D721Med (cell line): Measurements from ENCODE around the gene MYCBP.
"Not testable (repeated sequence)": the region's sequence is repeated elsewhere in the genome, so short reads cannot be mapped to it uniquely, and the experiment has no call there.

Source experiments
- DNase-seq: peaks from one replicate; pipeline ENCODE4 v3.0.0; 2011; ENCODE audit warnings: low spot score; ENCODE audit not compliant: insufficient read length
- FAIRE-seq: peaks from 2 replicates; lab custom pipeline; 2011; peaks lifted over from hg19 to GRCh38; lab: Jason Lieb, UNC
- CTCF ChIP-seq: IDR thresholded peaks from 2 replicates; pipeline ENCODE4 v1.5.1; 2012; ENCODE audit warnings: mild to moderate bottlenecking, control low read depth; ENCODE audit not compliant: insufficient read depth; ENCODE audit errors: missing control alignments

Gene MYCBP

GRCh38 chr1:38873027-38873969 is at the start of gene MYCBP:
TSS of gene MYCBP (minus strand) at chr1:38873348. CDS start at chr1:38873305, 43 bp downstream.
- FAIRE-seq (no peak), DNase-seq (peak; percentile 95)
- no peak for TF ChIP-seq CTCF

GRCh38 chr1:38919130-38919529 is 46.0 kb upstream of the MYCBP start:
- FAIRE-seq (no peak), DNase-seq (no peak)
- TF ChIP-seq CTCF = peak; percentile 27

DNA sequence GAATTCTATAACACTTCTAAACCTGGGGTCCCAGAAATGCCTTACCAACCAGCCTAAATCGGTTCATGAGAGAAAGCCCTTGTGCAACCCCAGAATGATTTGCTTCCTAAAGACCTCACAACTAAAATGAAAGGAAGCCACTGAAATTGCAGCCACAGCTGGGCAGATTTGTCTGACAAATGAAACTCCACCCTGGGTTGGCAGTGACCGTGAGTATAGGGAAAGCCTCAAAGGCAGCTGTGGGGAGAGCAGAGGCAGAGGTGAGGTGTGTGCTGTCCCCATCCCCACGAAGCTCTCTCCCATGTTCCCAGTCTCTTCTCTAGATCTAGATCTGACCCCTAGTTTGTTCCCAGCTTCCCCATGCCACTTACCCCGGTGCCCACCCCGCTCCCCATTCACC is 45.4 kb upstream of the MYCBP start:
- TF ChIP-seq CTCF = no peak
- DNase-seq (no peak), FAIRE-seq (no peak)

GRCh38 chr1:38917772-38918171 is 44.6 kb upstream of the MYCBP start:
- no peak for FAIRE-seq
- DNase-seq = no peak
- TF ChIP-seq CTCF = no peak

DNA sequence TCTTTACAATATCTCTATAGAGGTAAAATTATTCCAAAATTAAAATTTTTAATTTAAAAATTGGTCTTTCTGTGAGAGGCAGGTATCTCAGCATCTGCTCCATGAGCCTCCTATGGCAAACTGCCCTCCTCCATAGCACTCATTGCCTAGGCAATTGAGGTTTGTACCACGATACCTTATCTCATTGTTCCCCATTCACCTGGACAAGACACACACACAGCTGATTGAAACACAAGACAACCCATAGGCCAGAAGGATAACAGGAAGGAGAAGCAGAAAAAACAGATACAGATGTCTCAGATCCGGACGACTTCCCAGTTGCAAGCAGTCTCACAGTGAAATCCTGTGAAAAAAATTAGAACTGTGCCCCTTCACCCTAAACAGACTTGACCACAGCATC is 44.2 kb upstream of the MYCBP start:
- FAIRE-seq = no peak
- DNase-seq = no peak
- TF ChIP-seq CTCF = no peak

DNA sequence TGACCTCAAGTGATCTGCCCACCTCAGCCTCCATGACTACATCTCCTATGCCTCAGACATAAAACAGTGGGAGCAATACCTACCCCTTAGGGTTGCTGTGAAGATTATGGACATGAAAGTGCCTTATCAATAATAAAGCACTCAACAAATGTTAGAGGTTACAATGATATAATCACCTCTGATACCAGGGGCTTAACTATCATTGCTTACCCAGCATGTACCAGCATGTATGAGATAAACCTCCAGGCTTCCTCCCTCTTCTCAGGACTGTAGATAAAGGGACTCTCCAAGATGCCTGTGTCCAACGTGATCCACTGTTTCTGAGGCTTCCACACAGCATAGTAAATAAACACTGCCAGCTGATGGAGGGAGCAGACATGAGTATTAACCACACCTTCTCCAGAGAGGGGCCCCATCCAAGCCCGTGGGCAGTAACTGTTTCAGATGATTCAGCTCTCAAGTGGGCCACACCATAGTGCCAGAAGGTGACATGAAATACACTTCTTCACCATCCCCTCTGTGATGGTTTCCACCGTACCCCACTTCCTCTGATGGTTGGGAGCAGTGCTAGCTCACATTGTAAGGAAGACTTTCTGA is 42.3 kb upstream of the MYCBP start:
- no peak for TF ChIP-seq CTCF
- FAIRE-seq = no peak
- DNase-seq = no peak

DNA sequence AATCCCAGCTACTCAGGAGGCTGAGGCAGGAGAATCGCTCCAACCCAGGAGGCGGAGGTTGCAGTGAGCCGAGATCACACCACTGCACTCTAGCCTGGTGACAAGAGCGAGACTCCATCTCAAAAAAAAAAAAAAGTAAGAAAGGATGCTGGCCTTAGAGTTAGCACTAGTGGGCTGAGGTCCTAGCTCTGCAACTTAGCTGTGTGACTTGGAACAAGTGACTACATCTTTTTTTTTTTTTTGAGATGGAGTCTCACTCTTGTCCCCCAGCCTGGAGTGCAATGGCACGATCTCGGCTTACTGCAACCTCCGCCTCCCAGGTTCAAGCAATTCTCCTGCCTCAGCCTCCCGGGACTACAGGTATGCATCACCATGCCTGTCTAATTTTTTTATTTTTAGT is 41.8 kb upstream of the MYCBP start:
- not testable (repeated sequence) for FAIRE-seq, DNase-seq
